Karpas-422 (cell line): ENCODE results near the gene SLC5A4. TPM values are rescaled to one million over a fixed set of nuclear protein-coding genes. Genes with fewer than 3 reads are reported as not detected.

Experiments
- small RNA-seq: library from RNA; depleted of rRNA; stranded (forward); fragments of <200 nt; gene quantifications from one replicate; pipeline ENCODE3, GENCODE V24; 2014
- total RNA-seq: library from RNA; depleted of rRNA; stranded (reverse); fragments of >200 nt; shearing (Covaris generic); gene quantifications from 2 replicates; pipeline ENCODE4 v1.2.3, GENCODE V29; 2014; ENCODE audit warnings: low replicate concordance; rRNA removed

Gene SLC5A4
- total RNA-seq, 1 experiment from 2014 or later: not detected

Small RNA genes lying within 50 kb of the gene (small RNA-seq; reads per million reads assigned to genes)
- gene RF02171: not detected

Other genes starting within 250 kb of the SLC5A4 start
- not detected in 2 replicates for gene SLC5A1, start 212.1 kb downstream of the SLC5A4 start, total RNA-seq
- gene C22orf42, start 96.0 kb downstream of the SLC5A4 start, total RNA-seq: not detected in 2 replicates
- gene RFPL2, start 50.3 kb downstream of the SLC5A4 start, total RNA-seq: not detected in 2 replicates
- not detected in 2 replicates for gene RFPL3, start 102.5 kb upstream of the SLC5A4 start, total RNA-seq
- 39.8 and 63.4 TPM in 2 replicates for gene RTCB, start 156.9 kb upstream of the SLC5A4 start, total RNA-seq
- gene BPIFC, start 209.1 kb upstream of the SLC5A4 start, total RNA-seq: not detected in 2 replicates
- 63.5 and 110 TPM in 2 replicates for gene FBXO7, start 219.5 kb upstream of the SLC5A4 start, total RNA-seq